PFSK-1 (cell line): ENCODE measurements around the gene ERGIC2.

Experiments used
- FOXP2 ChIP-seq: optimal IDR thresholded peaks from 2 replicates; pipeline ENCODE3; 2011; ENCODE audit warnings: borderline replicate concordance, control low read depth, inconsistent platforms; ENCODE audit not compliant: insufficient read depth; ENCODE audit errors: extremely low read length, extremely low read depth
- POLR2AphosphoS5 ChIP-seq: IDR thresholded peaks from 2 replicates; pipeline ENCODE4 v1.6.1; 2012; ENCODE audit warnings: low read depth, mild to moderate bottlenecking, control low read depth, low read length, moderate library complexity
- REST ChIP-seq, 2 experiments: IDR thresholded peaks; 2 replicates each; pipeline versions ENCODE4 v1.6.1 to v1.8.0; 2011 to 2012; ENCODE audit warnings: low read depth in 2 of 2, low read length in 2 of 2, control low read depth in 1 of 2, inconsistent platforms in 1 of 2, mild to moderate bottlenecking in 1 of 2, moderate library complexity in 1 of 2; ENCODE audit not compliant: insufficient read depth in 1 of 2
- SIN3A ChIP-seq: IDR thresholded peaks from 2 replicates; pipeline ENCODE4 v1.6.1; 2012; ENCODE audit warnings: mild to moderate bottlenecking, low read length, moderate library complexity, borderline replicate concordance; ENCODE audit not compliant: insufficient read depth
- TAF1 ChIP-seq: IDR thresholded peaks from 2 replicates; pipeline ENCODE4 v1.6.1; 2012; ENCODE audit warnings: low read length, control low read depth, borderline replicate concordance; ENCODE audit not compliant: insufficient read depth

Gene ERGIC2

DNA sequence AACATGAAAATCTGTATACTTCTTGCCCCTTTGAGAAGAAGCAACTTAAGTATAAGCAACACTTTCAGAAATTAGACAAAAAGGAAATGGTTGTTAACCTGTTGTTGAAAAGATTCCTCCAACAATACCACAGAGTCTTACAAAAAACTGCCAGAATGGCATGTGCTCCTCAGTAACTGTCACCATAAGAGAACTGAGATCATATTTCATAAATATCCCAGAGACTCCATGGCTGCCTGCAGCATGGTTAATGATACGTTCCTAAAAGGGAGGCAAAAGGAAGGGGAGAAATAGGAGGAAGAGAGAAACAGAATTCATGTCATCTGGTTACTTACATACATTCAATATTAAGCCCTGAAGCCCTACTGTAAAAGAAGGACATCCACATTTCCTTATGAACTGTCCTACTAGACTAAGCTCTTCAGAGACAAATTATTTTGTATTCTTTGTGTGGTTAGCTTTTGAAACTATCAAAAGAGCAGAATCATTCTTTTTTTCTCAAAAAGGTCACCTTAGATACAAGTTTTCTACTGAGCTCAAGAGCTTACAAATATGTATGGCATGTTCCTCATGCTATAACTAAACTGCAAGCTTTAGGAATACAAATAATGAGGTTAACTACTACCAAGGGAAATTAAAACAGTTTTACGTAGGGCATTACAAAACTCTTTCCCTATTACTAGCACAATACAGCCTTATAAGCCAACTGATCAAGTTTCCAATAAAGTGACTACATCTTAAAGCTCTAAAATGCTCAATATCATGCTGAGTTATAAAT lies 37.8 kb downstream of the ERGIC2 start:
- no peak for TF ChIP-seq SIN3A
- TF ChIP-seq FOXP2 = no peak
- no peak for TF ChIP-seq REST (IDR thresholded peaks at IDR 0.05; ENCODE audit: insufficient read depth in 1 of 2, low read depth in 2 of 2, low read length in 2 of 2)
- TF ChIP-seq TAF1 = no peak

DNA sequence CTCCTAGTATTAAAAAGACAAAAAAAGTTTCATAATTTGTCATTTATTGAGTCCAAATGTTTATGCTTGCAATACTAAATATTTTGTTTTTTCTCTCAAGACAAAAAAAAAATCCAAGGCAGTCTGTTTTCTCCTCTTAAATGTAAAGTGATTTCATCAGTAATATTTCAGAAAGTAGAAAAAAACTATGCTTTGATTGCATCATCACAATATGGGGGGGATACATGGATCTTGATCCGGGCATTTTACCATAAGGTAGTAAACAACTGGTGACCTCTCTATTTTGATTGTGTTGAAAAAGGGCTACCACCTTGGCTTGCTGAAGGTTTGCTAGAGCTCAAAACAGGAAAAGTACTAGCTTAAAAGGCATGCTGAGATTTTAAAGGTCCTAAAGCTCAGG lies 43.6 kb downstream of the ERGIC2 start:
- TF ChIP-seq SIN3A (no peak), REST (IDR thresholded peaks at IDR 0.05; ENCODE audit: insufficient read depth in 1 of 2, low read depth in 2 of 2, low read length in 2 of 2) (no peak), POLR2AphosphoS5 (no peak), FOXP2 (no peak), TAF1 (no peak)

GRCh38 chr12:29334937-29335336 lies 46.0 kb downstream of the ERGIC2 start:
- TF ChIP-seq TAF1 = no peak
- TF ChIP-seq FOXP2 = no peak
- no peak for TF ChIP-seq REST (IDR thresholded peaks at IDR 0.05; ENCODE audit: insufficient read depth in 1 of 2, low read depth in 2 of 2, low read length in 2 of 2)
- no peak for TF ChIP-seq SIN3A
- TF ChIP-seq POLR2AphosphoS5 = no peak

DNA sequence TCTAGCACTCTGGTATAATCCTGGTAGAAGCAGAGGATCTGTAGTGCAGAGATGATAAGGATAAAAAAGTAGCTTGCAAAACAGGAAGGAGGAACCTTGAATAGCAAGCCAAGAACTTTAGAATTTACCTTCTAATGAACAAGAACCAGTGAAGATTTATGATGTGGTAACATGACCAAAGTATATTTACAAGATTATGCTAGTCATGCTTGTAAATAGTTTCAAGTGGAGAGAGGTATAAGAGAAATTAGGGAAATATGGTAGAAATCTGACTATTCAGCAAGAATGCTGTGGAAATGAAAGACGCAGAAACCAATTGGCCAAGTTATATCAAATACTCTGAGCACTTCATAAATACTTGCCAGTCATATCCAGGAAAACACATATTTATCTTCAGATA lies 47.8 kb downstream of the ERGIC2 start:
- TF ChIP-seq SIN3A (no peak), POLR2AphosphoS5 (no peak), REST (IDR thresholded peaks at IDR 0.05; ENCODE audit: insufficient read depth in 1 of 2, low read depth in 2 of 2, low read length in 2 of 2) (no peak), TAF1 (no peak), FOXP2 (no peak)
